Stimulated activated CD4-positive, alpha-beta T cell treated with anti-CD3 and anti-CD28 coated beads, Interleukin-4, amount 100 ng/mL, for 24 hours (primary cell): ENCODE results near the gene LOX.

Experiments
- DNase-seq: peaks from one replicate; pipeline ENCODE4 v3.0.0-alpha.2; 2020

Gene LOX

DNA sequence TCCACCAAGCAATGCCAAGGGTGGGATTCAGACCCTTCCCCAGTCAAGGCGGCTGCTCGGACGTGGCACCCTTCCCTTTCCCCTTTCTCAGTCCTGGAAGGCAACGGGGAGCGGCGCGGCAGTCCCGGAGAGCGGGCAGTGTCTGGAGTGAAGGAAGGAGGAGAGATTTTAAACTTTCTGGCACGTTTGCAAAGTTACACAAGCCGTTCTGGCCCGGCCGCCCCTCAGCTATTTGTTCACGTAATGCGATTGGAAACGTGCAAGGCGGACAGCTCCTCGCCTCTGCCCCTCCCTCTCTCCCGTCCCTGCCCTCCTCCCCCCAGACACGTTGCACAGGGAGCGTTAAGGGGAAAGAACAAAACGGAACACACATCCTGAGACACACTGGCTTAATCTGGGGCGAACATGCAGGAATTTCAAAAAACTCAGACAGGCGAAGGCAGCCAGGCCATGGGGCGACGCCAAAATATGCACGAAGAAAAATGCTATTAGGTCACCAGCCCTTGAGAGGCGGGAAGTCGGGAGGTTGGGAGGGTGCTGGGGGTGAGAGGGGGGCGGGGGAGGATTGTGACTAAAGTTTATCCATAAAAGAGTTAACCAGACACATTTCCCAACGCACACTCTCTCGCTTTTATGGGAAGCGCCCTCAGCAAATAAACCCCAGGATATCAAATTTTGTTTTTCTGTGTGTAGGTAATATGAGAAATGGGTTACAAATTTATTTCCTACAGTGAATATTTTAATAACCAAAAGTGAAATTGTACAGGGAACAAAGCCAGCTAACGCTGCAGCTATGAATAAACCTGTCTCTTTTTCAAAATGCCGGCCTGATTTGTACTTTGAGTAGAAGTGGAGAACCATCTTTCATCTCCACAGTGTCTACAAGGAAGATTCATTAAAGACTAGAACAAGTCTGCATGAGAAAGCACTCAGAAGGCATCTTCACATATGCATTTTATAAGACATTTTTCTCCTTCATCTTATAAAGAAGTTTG lies at the start of gene LOX:
Gene LOX, minus strand, starts transcription at position 144 of the 995 bp plus-strand sequence. CDS start 274 bp downstream, outside the sequence.
- no peak for DNase-seq

DNA sequence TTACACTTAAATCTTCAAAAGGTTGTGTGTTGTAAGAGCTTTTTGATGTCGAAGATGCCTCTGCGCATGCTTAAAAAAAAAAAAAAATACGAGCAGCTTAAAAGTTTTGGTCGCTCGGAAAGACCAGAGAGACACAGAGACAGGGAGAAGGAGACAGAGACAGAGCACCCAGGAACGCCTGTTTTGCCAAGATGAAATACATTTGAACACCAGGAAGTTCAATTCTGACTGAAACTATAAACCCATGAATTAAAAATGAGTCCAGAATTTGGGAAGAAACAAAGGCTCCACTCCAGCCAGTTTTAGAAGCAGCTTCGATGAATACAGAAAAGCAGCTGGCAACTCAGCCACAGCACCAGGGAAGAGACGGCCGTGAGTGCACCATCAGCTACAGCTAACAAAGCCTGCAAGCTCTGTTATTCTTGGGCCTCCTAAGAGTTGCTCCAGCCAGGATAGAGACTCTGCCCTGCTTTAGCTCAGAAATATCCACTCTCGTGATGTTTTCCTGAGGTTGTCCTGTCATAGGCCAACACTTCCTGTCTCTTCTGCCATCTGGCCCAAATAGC lies 48.8 kb upstream of the LOX start:
- no peak for DNase-seq

GRCh38 chr5:122126177-122126755 lies 48.2 kb upstream of the LOX start:
- no peak for DNase-seq

DNA sequence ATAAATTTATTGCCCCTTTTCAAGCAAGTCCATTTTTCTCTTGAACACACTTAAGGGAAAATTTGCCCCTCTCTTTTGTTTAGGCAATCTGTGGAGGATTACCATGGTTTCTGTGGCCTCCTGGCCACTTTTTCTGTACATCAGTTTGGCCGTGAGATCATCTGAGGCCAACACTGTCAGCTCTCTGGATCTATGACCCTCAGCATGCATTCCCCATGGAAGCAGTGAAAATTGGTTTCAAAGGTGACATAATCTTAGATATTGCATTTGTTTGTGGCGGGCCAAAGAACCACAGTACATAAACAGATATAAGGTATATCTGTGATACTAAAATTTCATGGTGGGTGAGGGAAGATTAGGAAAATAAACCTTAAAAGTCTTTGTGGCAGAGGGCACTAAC lies 46.7 kb upstream of the LOX start:
- no peak for DNase-seq

DNA sequence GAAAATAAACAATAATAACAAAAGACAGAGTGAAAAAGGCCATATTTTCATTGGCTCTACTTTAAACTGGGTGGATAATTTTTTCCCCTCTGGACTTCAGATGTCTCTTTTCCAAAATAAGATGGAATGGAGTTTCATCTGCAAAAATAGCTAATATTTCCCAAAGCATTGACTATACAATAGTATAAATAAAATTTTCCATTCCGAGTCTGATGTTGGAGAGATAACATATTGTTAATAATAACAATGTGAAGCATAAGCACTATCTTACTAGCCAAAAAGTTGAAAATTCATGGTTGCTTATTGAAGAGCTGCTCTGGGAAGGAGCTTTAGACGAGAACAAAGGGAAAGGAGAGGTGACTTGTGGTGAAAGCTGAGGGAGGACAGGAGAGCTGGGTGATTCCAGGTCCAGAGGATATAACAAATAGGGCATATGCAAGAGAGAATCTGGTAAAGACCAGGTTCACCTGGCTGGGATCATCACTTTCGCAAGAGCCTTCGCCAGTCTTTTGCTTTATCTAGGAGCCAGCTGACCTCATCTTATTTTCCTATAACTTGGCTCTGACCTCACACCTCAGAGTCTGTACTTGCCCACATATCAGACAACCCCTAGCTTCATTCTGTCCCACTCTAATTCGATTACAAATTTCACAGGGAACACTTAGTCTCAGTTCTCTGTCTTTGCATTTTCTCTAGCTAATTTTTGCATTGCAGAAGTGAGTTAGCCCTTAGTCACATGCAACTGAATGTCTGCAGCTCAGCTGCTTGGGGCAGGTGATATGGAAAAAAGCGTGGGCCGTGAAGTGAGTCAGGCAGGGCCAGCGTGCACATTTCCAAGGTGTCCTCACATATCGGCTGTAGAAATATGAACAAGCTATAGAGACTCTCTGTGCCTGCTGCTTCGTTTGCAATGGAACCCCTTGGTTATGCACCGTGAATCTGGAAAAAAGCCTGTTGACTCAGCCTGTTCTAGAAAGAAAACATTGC lies 43.7 kb upstream of the LOX start:
- DNase-seq, result peak; percentile 12

DNA sequence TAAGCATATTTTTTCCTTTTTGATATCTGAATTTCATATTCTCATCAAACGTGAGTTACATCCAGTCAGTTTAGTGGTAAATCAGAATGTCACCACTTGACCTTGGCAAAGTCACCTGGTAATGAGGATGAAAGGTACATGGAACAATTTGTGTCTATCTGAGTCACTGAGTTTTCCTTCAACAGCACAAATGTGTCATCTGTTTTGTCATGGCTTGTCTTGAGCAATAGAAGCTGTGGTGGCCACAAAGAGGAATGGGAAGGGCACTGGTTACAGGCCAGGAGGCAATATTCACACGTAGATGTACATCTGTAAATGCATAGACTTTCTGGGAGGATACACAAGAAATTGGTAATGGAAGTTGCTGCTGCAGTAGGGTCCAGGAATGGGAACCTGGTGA lies 42.9 kb upstream of the LOX start:
- DNase-seq, result no peak

GRCh38 chr5:122120493-122120892 lies 42.4 kb upstream of the LOX start:
- no peak for DNase-seq

DNA sequence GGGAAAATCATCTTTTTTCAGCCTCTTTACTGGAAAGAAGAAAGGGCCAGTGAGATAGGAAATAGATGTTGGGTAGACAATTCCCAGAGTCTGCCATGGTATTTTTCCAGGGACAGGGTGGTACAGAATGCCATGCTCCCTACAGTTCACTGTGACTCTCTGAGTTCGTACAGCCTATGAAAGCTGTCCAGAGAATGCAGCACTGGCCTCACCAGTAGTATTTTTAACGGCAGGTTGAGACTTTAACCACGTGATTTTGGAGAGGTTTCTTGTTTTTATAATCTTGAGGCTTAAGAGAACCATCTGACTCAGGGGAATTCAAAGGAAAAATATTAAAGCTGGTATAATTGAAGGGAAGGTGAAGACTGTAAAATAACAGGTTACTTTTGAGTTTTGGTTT lies 41.1 kb upstream of the LOX start:
- no peak for DNase-seq

DNA sequence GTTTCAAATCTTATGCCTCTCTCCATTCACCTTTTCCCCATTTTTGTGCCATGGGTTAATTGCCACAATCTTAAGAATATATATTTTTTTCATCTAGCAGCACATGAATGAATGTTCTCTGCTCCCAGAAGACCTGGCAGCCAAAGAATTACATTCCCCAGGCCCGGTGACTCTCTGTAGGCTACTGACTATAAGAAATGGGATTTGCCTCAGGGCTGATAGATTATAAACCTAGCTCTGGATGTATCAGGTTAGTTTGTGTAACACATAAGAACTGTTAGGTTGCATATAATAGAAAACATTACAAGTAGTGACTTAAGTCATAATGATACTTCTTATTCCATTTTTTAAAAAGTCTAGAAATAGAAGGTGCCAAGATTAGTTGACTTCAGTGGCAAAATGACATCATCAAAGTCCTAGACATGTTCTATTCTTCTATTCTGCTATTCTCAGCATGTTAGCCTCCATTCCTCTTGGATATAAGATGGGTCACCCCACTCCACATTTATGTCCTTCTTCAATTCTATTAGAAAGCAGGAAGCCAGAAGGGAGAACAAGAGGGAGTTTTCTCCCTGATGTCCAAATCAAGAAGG lies 40.4 kb upstream of the LOX start:
- no peak for DNase-seq

- no peak for DNase-seq
Observed at GRCh38 chr5:122114501-122114900, 36.4 kb upstream of the LOX start.

GRCh38 chr5:122112733-122113558 lies 34.9 kb upstream of the LOX start:
- no peak for DNase-seq

- no peak for DNase-seq
Observed at GRCh38 chr5:122112063-122112462, 34.0 kb upstream of the LOX start.

- no peak for DNase-seq
Observed at GRCh38 chr5:122111460-122111859, 33.4 kb upstream of the LOX start.

GRCh38 chr5:122110987-122111386 lies 32.9 kb upstream of the LOX start:
- DNase-seq, result no peak

GRCh38 chr5:122107016-122107415 lies 29.0 kb upstream of the LOX start:
- no peak for DNase-seq

- no peak for DNase-seq
Observed at GRCh38 chr5:122105909-122106308, 27.9 kb upstream of the LOX start.

DNA sequence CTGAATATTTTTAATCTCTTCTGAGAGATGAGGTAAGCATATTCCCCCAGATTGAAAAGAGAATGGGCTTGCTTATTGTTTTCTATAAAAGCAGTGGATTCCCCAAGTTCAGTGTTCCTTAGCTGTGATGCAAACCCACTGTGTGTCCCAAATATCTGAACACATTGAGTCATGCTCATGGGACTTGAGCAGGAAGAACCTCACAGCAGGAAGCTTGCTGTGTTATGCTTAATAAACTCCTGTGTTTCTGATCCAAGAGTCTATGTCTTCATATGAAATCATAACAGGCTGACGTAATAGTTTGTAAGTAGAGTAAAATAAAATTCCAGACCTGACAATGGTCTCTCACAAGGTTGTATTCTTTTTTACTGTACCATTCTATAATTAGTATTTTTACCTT lies 24.8 kb upstream of the LOX start:
- no peak for DNase-seq

- DNase-seq, result no peak
Observed at GRCh38 chr5:122101636-122102285, 23.7 kb upstream of the LOX start.

GRCh38 chr5:122099060-122099790 lies 21.2 kb upstream of the LOX start:
- no peak for DNase-seq

DNA sequence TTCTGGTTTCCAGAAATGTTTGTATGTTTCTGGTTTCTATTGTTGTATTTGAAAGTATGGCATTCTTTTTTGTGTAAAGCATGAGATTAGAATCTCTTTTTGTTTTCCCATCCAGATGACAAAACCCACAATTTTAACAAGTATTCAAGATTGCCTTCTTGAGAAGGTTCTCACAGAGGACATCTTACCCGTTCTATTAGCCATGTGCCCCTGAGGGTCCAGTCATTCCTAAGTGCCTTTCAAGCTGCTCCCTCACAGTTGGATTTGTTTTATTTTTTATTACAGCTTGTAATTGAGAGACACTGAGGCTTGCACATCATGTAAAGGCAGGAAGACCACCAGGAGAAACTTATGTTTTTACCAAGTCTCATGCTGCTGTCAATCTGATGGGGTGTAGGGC lies 19.3 kb upstream of the LOX start:
- DNase-seq, result no peak
